ENCODE measurements around the gene PPP2R3A.
"Not testable (repeated sequence)": the region's sequence is repeated elsewhere in the genome, so short reads cannot be mapped to it uniquely, and the experiment has no call there.

The PPP2R3A gene

DNA sequence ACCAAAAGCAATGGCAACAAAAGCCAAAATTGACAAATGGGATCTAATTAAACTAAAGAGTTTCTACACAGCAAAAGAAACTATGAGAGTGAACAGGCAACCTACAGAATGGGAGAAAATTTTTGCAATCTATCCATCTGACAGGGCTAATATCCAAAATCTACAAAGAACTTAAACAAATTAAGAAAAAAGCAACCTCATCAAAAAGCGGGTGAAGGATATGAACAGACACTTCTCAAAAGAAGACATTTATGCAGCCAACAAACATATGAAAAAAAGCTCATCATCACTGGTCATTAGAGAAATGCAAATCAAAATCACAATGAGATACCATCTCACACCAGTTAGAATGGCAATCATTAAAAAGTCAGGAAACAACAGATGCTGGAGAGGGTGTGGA is 153.8 kb downstream of the PPP2R3A start:
- not testable (repeated sequence) for DNase-seq (ENCODE audit: low spot score); H3K36me3 Mint-ChIP-seq (ENCODE audit: low read depth); H3K4me1 Mint-ChIP-seq (ENCODE audit: low read depth); H3K27ac Mint-ChIP-seq; H3K4me3 Mint-ChIP-seq; H3K9me3 Mint-ChIP-seq
- peaks cover 34% of the 10 kb centered on the region for H3K27me3 Mint-ChIP-seq (ENCODE audit: low read depth)

DNA sequence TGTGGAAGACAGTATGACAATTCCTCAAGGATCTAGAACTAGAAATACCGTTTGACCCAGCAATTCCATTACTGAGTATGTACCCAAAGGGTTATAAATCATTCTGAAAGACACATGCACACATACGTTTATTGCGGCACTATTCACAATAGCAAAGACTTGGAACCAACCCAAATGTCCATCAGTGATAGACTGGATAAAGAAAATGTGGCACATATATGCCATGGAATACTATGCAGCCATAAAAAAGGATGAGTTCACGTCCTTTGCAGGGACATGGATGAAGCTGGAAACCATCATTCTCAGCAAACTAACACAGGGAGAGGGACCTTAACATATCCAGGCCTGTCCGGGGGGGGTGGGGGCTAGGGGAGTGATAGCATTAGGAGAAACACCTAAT is 154.3 kb downstream of the PPP2R3A start:
- DNase-seq (ENCODE audit: low spot score); H3K36me3 Mint-ChIP-seq (ENCODE audit: low read depth); H3K4me1 Mint-ChIP-seq (ENCODE audit: low read depth); H3K4me3 Mint-ChIP-seq; H3K9me3 Mint-ChIP-seq; H3K27ac Mint-ChIP-seq: not testable (repeated sequence)
- peaks cover 34% of the 10 kb centered on the region for H3K27me3 Mint-ChIP-seq (ENCODE audit: low read depth)

DNA sequence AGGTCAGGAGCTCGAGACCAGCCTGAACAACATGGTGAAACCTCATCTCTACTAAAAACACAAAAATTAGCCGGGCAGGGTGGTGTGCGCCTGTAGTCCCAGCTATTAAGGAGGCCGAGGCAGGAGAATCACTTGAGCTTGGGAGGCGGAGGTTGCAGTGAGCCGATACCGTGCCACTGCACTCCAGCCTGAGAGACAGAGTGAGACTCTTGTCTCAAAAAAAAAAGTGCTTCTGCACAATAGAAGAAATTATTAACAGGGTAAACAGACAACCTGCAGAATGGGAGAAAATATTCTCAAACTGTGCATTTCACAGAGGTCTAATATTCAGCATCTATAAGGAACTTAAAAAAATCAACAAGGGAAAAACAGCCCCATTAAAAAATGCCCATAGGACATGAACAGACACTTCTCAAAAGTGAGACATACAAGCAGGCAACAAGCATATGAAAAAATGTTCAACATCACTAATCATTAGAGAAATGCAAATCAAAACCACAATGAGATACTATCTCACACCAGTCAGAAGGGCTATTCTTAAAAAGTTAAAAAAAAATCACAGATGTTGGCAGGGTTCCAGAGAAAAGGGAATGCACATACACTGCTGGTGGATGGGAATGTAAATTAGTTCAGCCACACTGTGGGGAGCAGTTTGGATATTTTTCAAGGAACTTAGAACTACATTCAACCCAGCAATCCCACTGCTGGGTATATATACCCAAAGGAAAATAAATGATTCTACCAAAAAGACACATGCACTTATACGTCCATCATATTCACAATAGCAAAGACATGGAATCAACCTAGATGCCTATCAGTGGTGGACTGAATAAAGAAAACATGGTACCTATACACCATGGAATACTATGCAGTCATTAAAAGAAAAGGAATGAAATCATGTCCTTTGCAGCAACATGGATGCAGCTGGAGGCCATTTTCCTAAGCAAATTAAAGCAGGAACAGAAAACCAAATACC is 155.1 kb downstream of the PPP2R3A start:
- DNase-seq (ENCODE audit: low spot score), result no peak
- peaks cover 2% of the 10 kb centered on the region for H3K4me1 Mint-ChIP-seq (ENCODE audit: low read depth)
- peaks cover 26% of the 10 kb centered on the region for H3K27me3 Mint-ChIP-seq (ENCODE audit: low read depth)

DNA sequence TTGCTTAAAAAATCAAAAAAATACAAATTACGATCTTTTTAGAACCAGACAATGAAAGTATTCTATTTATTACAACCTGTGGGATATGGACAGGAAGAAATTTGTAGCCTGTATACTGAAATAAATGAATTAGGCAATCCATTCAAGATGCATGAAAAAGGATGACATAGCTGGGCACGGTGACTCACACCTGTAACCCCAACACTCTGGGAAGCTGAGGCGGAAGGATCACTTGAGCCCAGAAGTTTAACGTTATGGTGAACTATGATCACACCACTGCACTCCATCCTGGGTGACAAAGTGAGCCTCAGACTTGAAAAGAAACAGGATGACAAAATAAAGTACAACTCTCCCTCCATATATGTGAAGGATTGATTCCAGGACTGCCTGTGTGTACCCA is 156.5 kb downstream of the PPP2R3A start:
- no peak for DNase-seq (ENCODE audit: low spot score)
- no peak overlapping the region for H3K27ac Mint-ChIP-seq
- peaks cover 2% of the 10 kb centered on the region for H3K4me1 Mint-ChIP-seq (ENCODE audit: low read depth)
- H3K9me3 Mint-ChIP-seq, result no peaks in the 10 kb centered on the region
- peaks cover 17% of the 10 kb centered on the region for H3K27me3 Mint-ChIP-seq (ENCODE audit: low read depth)
- no peak overlapping the region for H3K4me3 Mint-ChIP-seq
- no peaks in the 10 kb centered on the region for H3K36me3 Mint-ChIP-seq (ENCODE audit: low read depth)

More for the DNA sequence above, 155.1 kb downstream of the PPP2R3A start:
- Mint-ChIP-seq H3K36me3 (ENCODE audit: low read depth) (no peaks in the 10 kb centered on the region), H3K27ac (no peak overlapping the region), H3K9me3 (no peaks in the 10 kb centered on the region), H3K4me3 (no peak overlapping the region)

DNA sequence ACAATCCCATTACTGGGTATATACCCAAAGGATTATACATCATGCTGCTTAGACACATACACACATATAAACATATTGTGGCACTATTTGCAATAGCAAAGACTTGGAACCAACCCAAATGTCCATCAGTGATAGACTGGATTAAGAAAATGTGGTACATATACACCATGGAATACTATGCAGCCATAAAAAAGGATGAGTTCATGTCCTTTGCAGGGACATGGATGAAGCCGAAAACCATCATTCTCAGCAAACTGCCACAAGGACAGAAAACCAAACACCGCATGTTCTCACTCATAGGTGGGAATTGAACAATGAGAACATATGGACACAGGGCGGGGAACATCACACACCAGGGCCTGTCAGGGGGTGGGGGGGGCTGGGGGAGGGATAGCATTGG is 166.1 kb downstream of the PPP2R3A start:
- H3K36me3 Mint-ChIP-seq (ENCODE audit: low read depth); H3K9me3 Mint-ChIP-seq; H3K4me1 Mint-ChIP-seq (ENCODE audit: low read depth); DNase-seq (ENCODE audit: low spot score); H3K27ac Mint-ChIP-seq; H3K4me3 Mint-ChIP-seq: not testable (repeated sequence)
- H3K27me3 Mint-ChIP-seq (ENCODE audit: low read depth), result peaks cover 20% of the 10 kb centered on the region

DNA sequence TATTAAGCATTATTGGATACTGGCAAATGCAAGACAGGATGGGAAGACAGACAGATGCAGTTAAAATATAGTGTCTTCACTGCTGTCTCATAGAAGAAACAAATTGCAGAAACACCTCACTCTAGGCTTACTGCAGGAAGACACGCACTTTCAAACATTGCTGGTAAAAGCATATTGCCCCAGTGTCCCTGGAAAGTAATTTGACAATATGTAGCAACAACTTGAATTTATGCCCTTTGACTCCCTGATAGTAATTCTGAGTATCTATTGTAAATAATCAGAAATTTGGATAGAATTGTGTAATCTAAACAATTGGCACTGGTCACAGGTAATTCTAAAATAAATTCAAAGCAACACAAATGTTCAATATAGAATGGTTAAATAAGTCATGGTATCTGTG is 168.6 kb downstream of the PPP2R3A start:
- Mint-ChIP-seq H3K27me3 (ENCODE audit: low read depth) (peaks cover 12% of the 10 kb centered on the region), H3K9me3 (no peaks in the 10 kb centered on the region), H3K36me3 (ENCODE audit: low read depth) (no peaks in the 10 kb centered on the region), H3K4me1 (ENCODE audit: low read depth) (peaks cover 6% of the 10 kb centered on the region), H3K4me3 (no peak overlapping the region), H3K27ac (no peak overlapping the region)
- DNase-seq (ENCODE audit: low spot score), result no peak

DNA sequence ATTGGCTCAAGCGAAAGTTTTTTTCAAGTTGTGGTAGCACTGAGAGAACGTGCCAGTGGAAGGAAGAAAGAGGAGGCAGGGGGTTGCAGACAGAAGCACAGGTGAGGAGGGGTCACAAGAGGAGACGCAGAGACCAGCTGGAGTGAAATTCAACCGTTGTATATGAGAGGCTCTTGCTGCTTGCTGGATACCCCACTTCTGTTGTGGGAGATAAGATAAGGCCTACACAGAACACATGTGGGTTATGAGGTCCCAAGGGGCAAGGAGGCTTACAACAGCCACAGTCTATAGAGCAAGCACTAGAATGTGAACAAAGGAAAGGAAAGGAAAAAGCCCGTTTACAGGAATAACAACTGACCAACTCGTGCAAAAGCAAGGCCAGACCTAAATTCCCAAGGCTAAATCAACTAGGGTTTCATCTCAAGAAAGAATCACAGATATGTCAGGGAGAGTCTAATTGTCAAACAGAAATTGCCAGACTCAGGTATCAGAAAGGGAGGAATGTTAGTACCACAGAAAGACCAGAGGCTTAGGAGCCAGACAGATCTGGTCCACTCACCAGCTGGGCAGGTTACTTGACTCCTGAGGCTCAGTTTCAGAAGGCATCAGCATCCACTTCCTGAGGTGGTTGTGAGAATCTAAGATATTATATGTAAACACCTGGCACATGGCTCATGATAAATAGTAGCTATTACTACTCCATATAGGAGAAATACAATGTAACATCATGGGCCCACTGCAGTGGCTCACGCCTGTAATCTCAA is 169.7 kb downstream of the PPP2R3A start:
- peaks cover 6% of the 10 kb centered on the region for H3K4me1 Mint-ChIP-seq (ENCODE audit: low read depth)
- no peak for DNase-seq (ENCODE audit: low spot score)
- no peak overlapping the region for H3K27ac Mint-ChIP-seq
- no peaks in the 10 kb centered on the region for H3K9me3 Mint-ChIP-seq
- H3K36me3 Mint-ChIP-seq (ENCODE audit: low read depth), result no peaks in the 10 kb centered on the region
- peaks cover 6% of the 10 kb centered on the region for H3K27me3 Mint-ChIP-seq (ENCODE audit: low read depth)
- no peak overlapping the region for H3K4me3 Mint-ChIP-seq

DNA sequence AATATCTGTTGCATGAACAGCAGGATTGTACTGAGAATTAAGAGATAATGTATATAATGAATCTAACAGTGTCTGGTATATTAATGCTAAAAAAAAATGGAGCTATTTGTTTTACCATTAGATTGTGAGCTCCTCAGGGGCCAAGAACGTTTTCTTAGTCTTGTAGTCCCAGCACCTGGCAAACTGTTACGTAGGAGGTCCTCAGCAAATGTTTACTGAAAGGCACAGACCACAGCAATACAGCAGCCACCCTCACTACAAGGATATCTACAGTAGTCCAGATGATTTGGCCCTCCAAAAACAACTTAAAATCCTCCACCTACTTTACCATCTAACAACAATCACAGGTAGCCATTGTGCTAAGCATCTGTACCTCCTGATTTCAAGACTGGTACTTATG is 170.9 kb downstream of the PPP2R3A start:
- no peak overlapping the region for H3K4me3 Mint-ChIP-seq
- DNase-seq (ENCODE audit: low spot score), result no peak

DNA sequence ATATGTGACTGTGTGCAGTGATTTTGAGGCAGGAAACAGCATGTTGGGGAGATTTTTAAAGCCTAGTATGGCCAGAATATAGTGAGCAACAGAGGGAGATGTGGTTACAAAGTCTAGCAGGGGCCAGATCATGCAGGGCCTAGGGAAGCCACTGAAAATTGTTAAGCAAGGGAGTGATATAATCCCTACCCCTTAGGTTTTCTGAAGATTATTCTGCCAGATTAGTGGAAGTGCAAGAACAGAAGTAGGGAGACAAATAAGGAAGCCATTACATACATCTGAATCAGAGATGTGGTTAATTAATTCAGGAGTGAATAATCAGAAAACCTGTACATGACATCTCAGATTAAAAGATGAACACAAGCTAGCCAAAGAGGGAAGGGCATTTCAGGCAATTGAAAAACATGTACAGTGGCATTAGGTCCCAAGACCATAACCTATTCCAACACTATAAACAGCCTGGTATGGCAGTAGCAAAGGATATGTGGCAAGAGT is 175.8 kb downstream of the PPP2R3A start:
- Mint-ChIP-seq H3K27me3 (ENCODE audit: low read depth) (no peaks in the 10 kb centered on the region), H3K4me1 (ENCODE audit: low read depth) (no peaks in the 10 kb centered on the region), H3K4me3 (no peak overlapping the region), H3K9me3 (no peaks in the 10 kb centered on the region), H3K27ac (no peak overlapping the region), H3K36me3 (ENCODE audit: low read depth) (peaks cover 4% of the 10 kb centered on the region)
- no peak for DNase-seq (ENCODE audit: low spot score)

More for the DNA sequence above, 170.9 kb downstream of the PPP2R3A start:
- no peaks in the 10 kb centered on the region for H3K36me3 Mint-ChIP-seq (ENCODE audit: low read depth)
- no peaks in the 10 kb centered on the region for H3K9me3 Mint-ChIP-seq
- no peak overlapping the region for H3K27ac Mint-ChIP-seq
- peaks cover 6% of the 10 kb centered on the region for H3K4me1 Mint-ChIP-seq (ENCODE audit: low read depth)
- no peaks in the 10 kb centered on the region for H3K27me3 Mint-ChIP-seq (ENCODE audit: low read depth)

DNA sequence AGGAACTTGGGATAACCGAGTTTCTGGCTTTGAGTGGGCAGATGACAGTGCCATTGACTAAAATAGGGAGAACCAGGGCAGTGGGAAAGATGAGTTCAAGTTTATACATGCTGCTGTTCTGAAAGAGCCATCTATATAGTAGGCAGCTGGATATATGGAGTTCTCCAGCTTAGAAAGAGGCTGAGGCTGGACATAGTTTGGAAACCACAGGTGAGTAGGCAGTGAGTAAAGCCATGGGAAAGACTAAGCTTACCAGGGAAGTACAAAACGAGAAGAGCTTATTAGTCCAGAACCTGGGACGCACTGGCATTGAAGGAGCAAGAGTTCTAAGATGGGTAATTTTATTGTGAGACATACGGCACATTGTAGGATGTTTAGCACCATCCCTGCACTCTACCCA is 176.4 kb downstream of the PPP2R3A start:
- no peaks in the 10 kb centered on the region for H3K4me1 Mint-ChIP-seq (ENCODE audit: low read depth)
- H3K4me3 Mint-ChIP-seq, result no peak overlapping the region
- no peak overlapping the region for H3K27ac Mint-ChIP-seq
- H3K9me3 Mint-ChIP-seq, result no peaks in the 10 kb centered on the region
- peaks cover 5% of the 10 kb centered on the region for H3K36me3 Mint-ChIP-seq (ENCODE audit: low read depth)
- no peaks in the 10 kb centered on the region for H3K27me3 Mint-ChIP-seq (ENCODE audit: low read depth)
- no peak for DNase-seq (ENCODE audit: low spot score)

DNA sequence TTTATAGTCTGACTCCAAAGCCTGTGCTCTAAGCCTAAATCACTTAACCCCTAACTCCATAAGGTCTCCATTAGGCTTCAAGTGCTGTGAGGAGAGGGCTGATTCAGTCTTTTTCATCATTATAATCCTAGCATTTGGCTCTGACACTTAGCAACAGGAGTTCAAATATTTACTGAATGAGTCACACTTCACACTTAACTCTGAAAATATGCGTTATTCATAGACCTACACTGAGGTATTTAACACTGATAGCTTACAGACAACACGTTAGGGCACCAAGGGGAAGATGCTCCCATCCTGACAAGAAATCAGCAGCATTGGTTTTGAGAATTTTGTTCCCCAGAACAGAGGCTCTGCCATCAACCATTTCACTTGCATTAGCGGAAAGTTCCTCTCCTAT is 177.1 kb downstream of the PPP2R3A start:
- Mint-ChIP-seq H3K4me3 (no peak overlapping the region), H3K9me3 (no peaks in the 10 kb centered on the region), H3K27ac (no peak overlapping the region), H3K4me1 (ENCODE audit: low read depth) (no peaks in the 10 kb centered on the region), H3K27me3 (ENCODE audit: low read depth) (no peaks in the 10 kb centered on the region), H3K36me3 (ENCODE audit: low read depth) (peaks cover 7% of the 10 kb centered on the region)
- no peak for DNase-seq (ENCODE audit: low spot score)

DNA sequence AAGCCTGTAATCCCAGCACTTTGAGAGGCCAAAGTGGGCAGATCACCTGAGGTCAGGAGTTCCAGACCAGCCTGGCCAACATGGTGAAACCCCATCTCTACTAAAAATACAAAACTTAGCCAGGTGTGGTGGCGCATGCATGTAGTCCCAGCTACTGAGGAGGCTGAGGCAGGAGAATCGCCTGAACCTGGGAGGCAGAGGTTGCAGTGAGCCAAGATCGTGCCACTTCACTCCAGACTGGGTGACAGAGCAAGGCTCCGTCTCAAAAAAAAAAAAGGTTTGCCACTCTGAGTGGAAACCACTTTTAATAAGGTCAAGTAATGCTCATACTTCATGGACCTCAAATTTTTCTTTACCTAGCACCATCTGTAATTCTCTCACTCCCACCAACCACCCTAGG is 178.9 kb downstream of the PPP2R3A start:
- H3K36me3 Mint-ChIP-seq (ENCODE audit: low read depth), result peaks cover 16% of the 10 kb centered on the region
- H3K4me3 Mint-ChIP-seq; H3K9me3 Mint-ChIP-seq; H3K27ac Mint-ChIP-seq; DNase-seq (ENCODE audit: low spot score); H3K27me3 Mint-ChIP-seq (ENCODE audit: low read depth); H3K4me1 Mint-ChIP-seq (ENCODE audit: low read depth): not testable (repeated sequence)

DNA sequence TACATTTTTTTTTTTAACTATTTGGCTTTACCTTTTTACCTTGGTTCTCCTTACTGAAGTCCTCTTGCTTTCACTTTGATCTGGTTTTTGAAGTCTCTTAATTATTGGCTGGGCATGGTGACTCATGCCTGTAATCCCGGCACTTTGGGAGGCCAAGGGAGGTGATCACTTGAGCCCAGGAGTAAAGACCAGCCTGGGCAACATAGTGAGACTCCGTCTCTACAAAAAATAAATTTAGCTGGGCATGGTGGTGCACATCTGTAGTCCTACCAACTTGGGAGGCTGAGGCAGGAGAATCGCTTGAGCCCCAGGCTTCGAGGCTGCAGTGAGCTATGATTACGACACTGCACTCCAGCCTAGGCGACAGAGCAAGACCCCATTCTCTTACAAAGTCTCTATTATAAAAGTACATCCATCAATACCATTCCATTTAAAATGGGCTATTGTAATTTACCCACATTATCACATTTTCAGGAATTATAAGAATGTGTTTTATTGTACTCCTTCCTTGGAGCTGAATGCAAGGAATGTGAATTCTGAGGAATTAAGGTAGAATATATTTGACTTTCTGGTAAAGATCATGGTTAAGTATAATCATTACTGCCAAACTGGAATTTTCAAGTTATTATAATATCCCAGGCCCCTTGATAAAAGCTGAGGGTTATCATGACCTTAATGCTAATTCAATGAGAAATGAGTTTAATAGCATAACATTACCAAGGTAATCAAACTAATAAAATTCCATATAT is 181.6 kb downstream of the PPP2R3A start:
- no peaks in the 10 kb centered on the region for H3K27me3 Mint-ChIP-seq (ENCODE audit: low read depth)
- H3K9me3 Mint-ChIP-seq, result no peaks in the 10 kb centered on the region
- peaks cover 38% of the 10 kb centered on the region for H3K36me3 Mint-ChIP-seq (ENCODE audit: low read depth)
- H3K4me1 Mint-ChIP-seq (ENCODE audit: low read depth), result peaks cover 23% of the 10 kb centered on the region
- no peak for DNase-seq (ENCODE audit: low spot score)
- H3K27ac Mint-ChIP-seq, result no peak overlapping the region
- no peak overlapping the region for H3K4me3 Mint-ChIP-seq

DNA sequence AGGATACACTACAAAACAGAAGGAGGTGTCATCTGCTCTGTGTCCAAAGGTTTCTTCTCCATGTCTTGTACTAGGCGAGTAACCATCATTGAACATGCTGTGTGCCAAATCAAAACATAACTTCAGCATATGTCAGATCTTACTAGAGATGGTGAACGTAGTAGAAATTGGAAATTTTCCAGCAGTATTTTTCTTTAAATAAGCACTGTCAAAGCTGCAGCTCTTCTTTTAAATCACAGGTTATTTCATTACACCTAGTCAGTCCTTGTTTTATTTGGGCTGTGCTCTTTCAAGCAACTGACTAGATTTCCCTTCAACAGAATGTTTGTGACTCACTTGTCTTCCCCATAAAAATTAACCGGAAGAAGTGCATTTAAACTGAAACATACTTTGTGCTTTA is 184.1 kb downstream of the PPP2R3A start:
- H3K9me3 Mint-ChIP-seq, result no peaks in the 10 kb centered on the region
- no peak for DNase-seq (ENCODE audit: low spot score)
- H3K4me3 Mint-ChIP-seq, result no peak overlapping the region
- peaks cover 49% of the 10 kb centered on the region for H3K36me3 Mint-ChIP-seq (ENCODE audit: low read depth)
- H3K27ac Mint-ChIP-seq, result no peak overlapping the region
- no peaks in the 10 kb centered on the region for H3K27me3 Mint-ChIP-seq (ENCODE audit: low read depth)
- peaks cover 38% of the 10 kb centered on the region for H3K4me1 Mint-ChIP-seq (ENCODE audit: low read depth)

All from T-helper 2 cell treated with Interferon-gamma antibody and Interleukin-4, amounts not matched to agents 5 μg/mL and 100 μg/mL, for 36 hours (primary cell).